ENCODE measurements around the gene ZCCHC2. TPM values are rescaled to one million over a fixed set of nuclear protein-coding genes. Genes with fewer than 3 reads are reported as not detected.

Gene ZCCHC2
- total and polyA plus RNA-seq, 4 donors: 7.1 to 25.4 (median 10.8) TPM

DNA sequence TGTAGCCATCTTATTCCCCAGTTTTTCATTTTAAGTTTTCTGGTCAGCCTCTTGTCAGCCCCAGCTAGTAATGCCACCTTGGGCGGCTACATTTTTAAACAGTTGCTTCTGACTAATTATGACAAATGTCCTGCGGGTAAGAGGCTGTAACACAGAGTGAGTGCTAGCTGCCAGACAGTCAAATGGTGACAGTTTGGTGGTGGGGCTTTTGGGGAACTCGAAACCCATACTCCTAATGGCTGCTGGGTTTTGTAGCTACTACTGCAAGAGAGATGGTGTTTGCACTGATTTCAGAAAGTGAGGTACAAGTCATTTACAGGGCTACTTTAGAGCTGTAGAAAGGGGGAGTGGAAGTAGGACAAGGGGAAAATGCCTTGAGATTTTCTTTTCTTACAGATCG, 48.2 kb downstream of the ZCCHC2 start:
- Histone ChIP-seq H3K4me1 (ENCODE audit: control insufficient read depth in 4 of 4, insufficient read depth in 4 of 4, low read length in 3 of 4) (no peaks in the 10 kb centered on the region), H3K4me3 (ENCODE audit: low read depth in 1 of 3, low read length in 3 of 3) (no peak overlapping the region), H3K9ac (ENCODE audit: low read depth in 1 of 2, low read length in 2 of 2) (no peak overlapping the region), H3K36me3 (ENCODE audit: control insufficient read depth in 4 of 4, insufficient read depth in 3 of 4, low read depth in 1 of 4, low read length in 3 of 4) (peaks cover 16 to 77% (median 64%) of the 10 kb centered on the region in 4 donors), H3K9me3 (ENCODE audit: control insufficient read depth in 4 of 4, low read length in 3 of 4) (no peaks in the 10 kb centered on the region), H3K27ac (ENCODE audit: low read depth in 1 of 2, low read length in 2 of 2) (no peak overlapping the region), H3K27me3 (ENCODE audit: control insufficient read depth in 4 of 4, insufficient read depth in 4 of 4, low read length in 3 of 4) (no peaks in the 10 kb centered on the region)
- DNase-seq (ENCODE audit: low spot score): no peak
- WGBS: 86% methylated on average over 4 of the region's 4 CpGs
- TF ChIP-seq, protein P1, sequence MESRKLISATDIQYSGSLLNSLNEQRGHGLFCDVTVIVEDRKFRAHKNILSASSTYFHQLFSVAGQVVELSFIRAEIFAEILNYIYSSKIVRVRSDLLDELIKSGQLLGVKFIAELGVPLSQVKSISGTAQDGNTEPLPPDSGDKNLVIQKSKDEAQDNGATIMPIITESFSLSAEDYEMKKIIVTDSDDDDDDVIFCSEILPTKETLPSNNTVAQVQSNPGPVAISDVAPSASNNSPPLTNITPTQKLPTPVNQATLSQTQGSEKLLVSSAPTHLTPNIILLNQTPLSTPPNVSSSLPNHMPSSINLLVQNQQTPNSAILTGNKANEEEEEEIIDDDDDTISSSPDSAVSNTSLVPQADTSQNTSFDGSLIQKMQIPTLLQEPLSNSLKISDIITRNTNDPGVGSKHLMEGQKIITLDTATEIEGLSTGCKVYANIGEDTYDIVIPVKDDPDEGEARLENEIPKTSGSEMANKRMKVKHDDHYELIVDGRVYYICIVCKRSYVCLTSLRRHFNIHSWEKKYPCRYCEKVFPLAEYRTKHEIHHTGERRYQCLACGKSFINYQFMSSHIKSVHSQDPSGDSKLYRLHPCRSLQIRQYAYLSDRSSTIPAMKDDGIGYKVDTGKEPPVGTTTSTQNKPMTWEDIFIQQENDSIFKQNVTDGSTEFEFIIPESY (IDR thresholded peaks at IDR 0.05): no peak
- TF ChIP-seq SP1 (IDR thresholded peaks at IDR 0.05): no peak
- no peak for TF ChIP-seq JUND (IDR thresholded peaks at IDR 0.05)
- no peak for TF ChIP-seq HNF4G (IDR thresholded peaks at IDR 0.05)
- TF ChIP-seq RAD21 (IDR thresholded peaks at IDR 0.05): no peak
- no peak for TF ChIP-seq FOXA2 (IDR thresholded peaks at IDR 0.05)

DNA sequence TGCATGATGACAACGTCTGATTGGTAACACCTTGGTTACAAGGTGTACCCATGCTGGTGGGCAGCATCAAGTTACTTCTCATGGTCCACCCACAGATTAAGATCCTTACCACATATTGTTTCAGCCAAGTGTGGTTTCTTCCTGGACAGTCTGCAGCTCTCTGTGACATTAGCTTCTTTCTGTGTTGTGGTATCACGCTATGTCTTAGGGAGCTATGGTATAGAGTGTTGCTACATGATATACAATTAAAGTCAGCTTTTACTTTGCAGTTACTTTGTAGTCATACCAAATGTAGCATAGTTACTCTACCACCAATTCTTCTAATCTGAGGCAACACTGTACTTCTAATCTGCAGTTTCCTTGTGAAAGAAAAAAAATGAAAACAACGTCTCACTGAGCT, 48.8 kb downstream of the ZCCHC2 start:
- 90% methylated on average over 3 of the region's 3 CpGs for WGBS
- no peak overlapping the region for H3K9ac ChIP-seq (ENCODE audit: low read depth in 1 of 2, low read length in 2 of 2)
- peaks cover 0 to 6% (median 0%) of the 10 kb centered on the region in 4 donors for H3K4me1 ChIP-seq (ENCODE audit: control insufficient read depth in 4 of 4, insufficient read depth in 4 of 4, low read length in 3 of 4)
- no peak overlapping the region for H3K27ac ChIP-seq (ENCODE audit: low read depth in 1 of 2, low read length in 2 of 2)
- TF ChIP-seq, protein P2, sequence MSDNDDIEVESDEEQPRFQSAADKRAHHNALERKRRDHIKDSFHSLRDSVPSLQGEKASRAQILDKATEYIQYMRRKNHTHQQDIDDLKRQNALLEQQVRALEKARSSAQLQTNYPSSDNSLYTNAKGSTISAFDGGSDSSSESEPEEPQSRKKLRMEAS (IDR thresholded peaks at IDR 0.05): no peak
- TF ChIP-seq, protein P3, sequence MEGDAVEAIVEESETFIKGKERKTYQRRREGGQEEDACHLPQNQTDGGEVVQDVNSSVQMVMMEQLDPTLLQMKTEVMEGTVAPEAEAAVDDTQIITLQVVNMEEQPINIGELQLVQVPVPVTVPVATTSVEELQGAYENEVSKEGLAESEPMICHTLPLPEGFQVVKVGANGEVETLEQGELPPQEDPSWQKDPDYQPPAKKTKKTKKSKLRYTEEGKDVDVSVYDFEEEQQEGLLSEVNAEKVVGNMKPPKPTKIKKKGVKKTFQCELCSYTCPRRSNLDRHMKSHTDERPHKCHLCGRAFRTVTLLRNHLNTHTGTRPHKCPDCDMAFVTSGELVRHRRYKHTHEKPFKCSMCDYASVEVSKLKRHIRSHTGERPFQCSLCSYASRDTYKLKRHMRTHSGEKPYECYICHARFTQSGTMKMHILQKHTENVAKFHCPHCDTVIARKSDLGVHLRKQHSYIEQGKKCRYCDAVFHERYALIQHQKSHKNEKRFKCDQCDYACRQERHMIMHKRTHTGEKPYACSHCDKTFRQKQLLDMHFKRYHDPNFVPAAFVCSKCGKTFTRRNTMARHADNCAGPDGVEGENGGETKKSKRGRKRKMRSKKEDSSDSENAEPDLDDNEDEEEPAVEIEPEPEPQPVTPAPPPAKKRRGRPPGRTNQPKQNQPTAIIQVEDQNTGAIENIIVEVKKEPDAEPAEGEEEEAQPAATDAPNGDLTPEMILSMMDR (IDR thresholded peaks at IDR 0.05; ENCODE audit: low read depth, low read length, missing input control): no peak
- TF ChIP-seq HNF4A (conservative IDR thresholded peaks at IDR 0.05) (no peak), NR2F2 (IDR thresholded peaks at IDR 0.05) (no peak), RXRA (IDR thresholded peaks at IDR 0.05) (no peak), FOXA1 (IDR thresholded peaks at IDR 0.05) (no peak)
- TF ChIP-seq, protein P1 (IDR thresholded peaks at IDR 0.05): no peak
- H3K27me3 ChIP-seq (ENCODE audit: control insufficient read depth in 4 of 4, insufficient read depth in 4 of 4, low read length in 3 of 4): no peaks in the 10 kb centered on the region
- no peaks in the 10 kb centered on the region for H3K9me3 ChIP-seq (ENCODE audit: control insufficient read depth in 4 of 4, low read length in 3 of 4)
- peaks cover 14 to 77% (median 60%) of the 10 kb centered on the region in 4 donors for H3K36me3 ChIP-seq (ENCODE audit: control insufficient read depth in 4 of 4, insufficient read depth in 3 of 4, low read depth in 1 of 4, low read length in 3 of 4)
- no peak for DNase-seq (ENCODE audit: low spot score)
- H3K4me3 ChIP-seq (ENCODE audit: low read depth in 1 of 3, low read length in 3 of 3): no peak overlapping the region

DNA sequence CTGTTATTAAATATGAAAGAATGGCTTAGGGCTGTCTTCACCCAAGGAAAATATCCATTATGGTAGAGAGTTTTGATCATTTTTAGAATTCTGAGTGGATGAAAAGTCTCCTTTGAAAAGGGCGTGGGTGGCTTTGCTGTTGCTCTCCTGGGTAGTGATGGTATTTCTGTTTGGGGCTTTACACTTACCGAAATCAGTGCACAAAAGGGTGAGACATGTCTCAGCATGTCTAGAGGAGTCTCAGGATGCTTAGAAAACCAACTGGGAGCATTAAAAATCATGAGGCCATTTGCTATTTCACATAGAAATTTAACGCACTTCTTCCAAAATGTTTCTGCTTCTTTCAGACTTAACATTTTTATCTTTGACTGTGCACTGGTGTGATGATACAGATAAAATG, 49.6 kb downstream of the ZCCHC2 start:
- H3K4me3 ChIP-seq (ENCODE audit: low read depth in 1 of 3, low read length in 3 of 3): no peak overlapping the region
- H3K27me3 ChIP-seq (ENCODE audit: control insufficient read depth in 4 of 4, insufficient read depth in 4 of 4, low read length in 3 of 4): no peaks in the 10 kb centered on the region
- no peak overlapping the region for H3K27ac ChIP-seq (ENCODE audit: low read depth in 1 of 2, low read length in 2 of 2)
- TF ChIP-seq, protein P4, sequence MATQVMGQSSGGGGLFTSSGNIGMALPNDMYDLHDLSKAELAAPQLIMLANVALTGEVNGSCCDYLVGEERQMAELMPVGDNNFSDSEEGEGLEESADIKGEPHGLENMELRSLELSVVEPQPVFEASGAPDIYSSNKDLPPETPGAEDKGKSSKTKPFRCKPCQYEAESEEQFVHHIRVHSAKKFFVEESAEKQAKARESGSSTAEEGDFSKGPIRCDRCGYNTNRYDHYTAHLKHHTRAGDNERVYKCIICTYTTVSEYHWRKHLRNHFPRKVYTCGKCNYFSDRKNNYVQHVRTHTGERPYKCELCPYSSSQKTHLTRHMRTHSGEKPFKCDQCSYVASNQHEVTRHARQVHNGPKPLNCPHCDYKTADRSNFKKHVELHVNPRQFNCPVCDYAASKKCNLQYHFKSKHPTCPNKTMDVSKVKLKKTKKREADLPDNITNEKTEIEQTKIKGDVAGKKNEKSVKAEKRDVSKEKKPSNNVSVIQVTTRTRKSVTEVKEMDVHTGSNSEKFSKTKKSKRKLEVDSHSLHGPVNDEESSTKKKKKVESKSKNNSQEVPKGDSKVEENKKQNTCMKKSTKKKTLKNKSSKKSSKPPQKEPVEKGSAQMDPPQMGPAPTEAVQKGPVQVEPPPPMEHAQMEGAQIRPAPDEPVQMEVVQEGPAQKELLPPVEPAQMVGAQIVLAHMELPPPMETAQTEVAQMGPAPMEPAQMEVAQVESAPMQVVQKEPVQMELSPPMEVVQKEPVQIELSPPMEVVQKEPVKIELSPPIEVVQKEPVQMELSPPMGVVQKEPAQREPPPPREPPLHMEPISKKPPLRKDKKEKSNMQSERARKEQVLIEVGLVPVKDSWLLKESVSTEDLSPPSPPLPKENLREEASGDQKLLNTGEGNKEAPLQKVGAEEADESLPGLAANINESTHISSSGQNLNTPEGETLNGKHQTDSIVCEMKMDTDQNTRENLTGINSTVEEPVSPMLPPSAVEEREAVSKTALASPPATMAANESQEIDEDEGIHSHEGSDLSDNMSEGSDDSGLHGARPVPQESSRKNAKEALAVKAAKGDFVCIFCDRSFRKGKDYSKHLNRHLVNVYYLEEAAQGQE (IDR thresholded peaks at IDR 0.05): no peak
- TF ChIP-seq HNF4G (IDR thresholded peaks at IDR 0.05): no peak
- H3K4me1 ChIP-seq (ENCODE audit: control insufficient read depth in 4 of 4, insufficient read depth in 4 of 4, low read length in 3 of 4): peaks cover 0 to 7% (median 0%) of the 10 kb centered on the region in 4 donors
- DNase-seq (ENCODE audit: low spot score): no peak
- H3K9me3 ChIP-seq (ENCODE audit: control insufficient read depth in 4 of 4, low read length in 3 of 4): no peaks in the 10 kb centered on the region
- 97% methylated on average over 3 of the region's 3 CpGs for WGBS
- H3K36me3 ChIP-seq (ENCODE audit: control insufficient read depth in 4 of 4, insufficient read depth in 3 of 4, low read depth in 1 of 4, low read length in 3 of 4): peaks cover 14 to 73% (median 60%) of the 10 kb centered on the region in 4 donors
- no peak overlapping the region for H3K9ac ChIP-seq (ENCODE audit: low read depth in 1 of 2, low read length in 2 of 2)

All from liver (tissue), 9 donors.